DND-41 (cell line): ENCODE results near the gene ERC2.

Experiments
- ATAC-seq: fragments of 200-7000 bp; cut with Tn5 transposase; 3 replicates; pipeline ENCODE4 v1.9.1; 2021; ENCODE audit warnings: low read depth; ENCODE audit not compliant: insufficient read depth
- DNase-seq: peaks from one replicate; pipeline ENCODE4 v3.0.0-alpha.2; 2020
- H2AFZ ChIP-seq: 2 replicates; pipeline ENCODE4 v1.6.0; 2012; ENCODE audit warnings: low read depth, low read length
- H3K27ac ChIP-seq: 2 replicates; pipeline ENCODE4 v1.5.1; 2012; ENCODE audit warnings: low read length, inconsistent platforms
- H3K27me3 ChIP-seq: fragments of 200-600 bp; sonication (generic); 2 replicates; pipeline ENCODE4 v1.6.0; 2012; ENCODE audit warnings: low read length, mild to moderate bottlenecking, inconsistent platforms; ENCODE audit not compliant: insufficient read depth, poor library complexity
- H3K36me3 ChIP-seq: 2 replicates; pipeline ENCODE4 v1.5.1; 2012; ENCODE audit warnings: low read length, inconsistent platforms; ENCODE audit not compliant: insufficient read depth
- H3K4me1 ChIP-seq: 2 replicates; pipeline ENCODE4 v1.5.1; 2012; ENCODE audit warnings: mild to moderate bottlenecking, low read length; ENCODE audit not compliant: insufficient read depth
- H3K4me2 ChIP-seq: 2 replicates; pipeline ENCODE4 v1.6.0; 2012; ENCODE audit warnings: mild to moderate bottlenecking, moderate library complexity, low read length, inconsistent platforms; ENCODE audit not compliant: insufficient read depth
- H3K4me3 ChIP-seq, 2 experiments: fragments of 200-600 bp in 1 of 2; shearing (Covaris generic) in 1 of 2; 2 replicates each; pipeline ENCODE4 v1.5.1; 2012 to 2016; ENCODE audit warnings: inconsistent platforms in 2 of 2, low read length in 2 of 2, mild to moderate bottlenecking in 2 of 2, low read depth in 1 of 2, moderate library complexity in 1 of 2
- H3K79me2 ChIP-seq: 2 replicates; pipeline ENCODE4 v1.6.0; 2012; ENCODE audit warnings: low read length, inconsistent platforms; ENCODE audit not compliant: insufficient read depth
- H3K9ac ChIP-seq: 2 replicates; pipeline ENCODE4 v1.6.0; 2012; ENCODE audit warnings: low read depth, mild to moderate bottlenecking, inconsistent platforms, low read length, moderate library complexity
- H3K9me3 ChIP-seq: 2 replicates; pipeline ENCODE4 v1.5.1; 2012; ENCODE audit warnings: low read length, moderate library complexity, mild to moderate bottlenecking, inconsistent platforms; ENCODE audit not compliant: insufficient read depth, severe bottlenecking
- H4K20me1 ChIP-seq: 2 replicates; pipeline ENCODE4 v1.6.0; 2012; ENCODE audit warnings: low read length; ENCODE audit not compliant: insufficient read depth
- EZH2 ChIP-seq: IDR thresholded peaks from 3 replicates; pipeline ENCODE4 v1.6.1; 2012; ENCODE audit warnings: borderline replicate concordance, low read depth, mild to moderate bottlenecking, moderate library complexity, low read length, inconsistent platforms; ENCODE audit not compliant: severe bottlenecking
- TF ChIP-seq, protein P1 (sequence below): IDR thresholded peaks from 2 replicates; pipeline ENCODE4 v1.5.1; 2012; ENCODE audit warnings: borderline replicate concordance, low read length, moderate library complexity, mild to moderate bottlenecking; ENCODE audit not compliant: poor library complexity, severe bottlenecking; ENCODE audit errors: extremely low read depth

Gene ERC2

DNA sequence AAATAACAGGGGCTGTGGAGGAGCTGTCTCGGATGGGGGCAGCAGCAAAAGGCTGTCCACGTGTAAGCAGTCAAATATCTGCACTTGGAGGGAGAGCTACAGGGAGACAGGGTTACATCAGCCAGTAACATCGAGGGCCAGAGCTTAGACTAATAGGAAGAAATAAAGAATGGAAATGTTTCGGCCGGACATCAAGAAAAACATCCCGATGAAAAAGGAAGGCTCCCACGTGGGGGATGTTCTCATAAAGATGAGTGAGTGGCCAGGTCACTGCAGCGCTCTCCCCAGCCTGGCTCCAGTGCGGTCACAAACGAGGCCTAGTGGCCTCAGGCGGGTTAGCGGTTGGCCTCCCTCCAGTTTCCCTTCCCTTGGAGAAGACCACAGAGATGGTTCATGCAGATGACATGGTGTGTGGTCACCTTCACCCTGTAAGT, 925.1 kb downstream of the ERC2 start:
- no peak overlapping the region for H2AFZ ChIP-seq
- no peaks in the 10 kb centered on the region for H3K79me2 ChIP-seq
- no peaks in the 10 kb centered on the region for H4K20me1 ChIP-seq
- no peak overlapping the region for H3K9ac ChIP-seq
- no peaks in the 10 kb centered on the region for H3K4me1 ChIP-seq
- DNase-seq (no peak), ATAC-seq (no peak)
- H3K9me3 ChIP-seq = no peaks in the 10 kb centered on the region
- no peaks in the 10 kb centered on the region for H3K27me3 ChIP-seq
- H3K4me3 ChIP-seq = no peak overlapping the region
- TF ChIP-seq EZH2 = no peak
- TF ChIP-seq, protein P1, sequence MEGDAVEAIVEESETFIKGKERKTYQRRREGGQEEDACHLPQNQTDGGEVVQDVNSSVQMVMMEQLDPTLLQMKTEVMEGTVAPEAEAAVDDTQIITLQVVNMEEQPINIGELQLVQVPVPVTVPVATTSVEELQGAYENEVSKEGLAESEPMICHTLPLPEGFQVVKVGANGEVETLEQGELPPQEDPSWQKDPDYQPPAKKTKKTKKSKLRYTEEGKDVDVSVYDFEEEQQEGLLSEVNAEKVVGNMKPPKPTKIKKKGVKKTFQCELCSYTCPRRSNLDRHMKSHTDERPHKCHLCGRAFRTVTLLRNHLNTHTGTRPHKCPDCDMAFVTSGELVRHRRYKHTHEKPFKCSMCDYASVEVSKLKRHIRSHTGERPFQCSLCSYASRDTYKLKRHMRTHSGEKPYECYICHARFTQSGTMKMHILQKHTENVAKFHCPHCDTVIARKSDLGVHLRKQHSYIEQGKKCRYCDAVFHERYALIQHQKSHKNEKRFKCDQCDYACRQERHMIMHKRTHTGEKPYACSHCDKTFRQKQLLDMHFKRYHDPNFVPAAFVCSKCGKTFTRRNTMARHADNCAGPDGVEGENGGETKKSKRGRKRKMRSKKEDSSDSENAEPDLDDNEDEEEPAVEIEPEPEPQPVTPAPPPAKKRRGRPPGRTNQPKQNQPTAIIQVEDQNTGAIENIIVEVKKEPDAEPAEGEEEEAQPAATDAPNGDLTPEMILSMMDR = no peak
- H3K27ac ChIP-seq = no peak overlapping the region
- H3K36me3 ChIP-seq = no peaks in the 10 kb centered on the region
- no peak overlapping the region for H3K4me2 ChIP-seq

DNA sequence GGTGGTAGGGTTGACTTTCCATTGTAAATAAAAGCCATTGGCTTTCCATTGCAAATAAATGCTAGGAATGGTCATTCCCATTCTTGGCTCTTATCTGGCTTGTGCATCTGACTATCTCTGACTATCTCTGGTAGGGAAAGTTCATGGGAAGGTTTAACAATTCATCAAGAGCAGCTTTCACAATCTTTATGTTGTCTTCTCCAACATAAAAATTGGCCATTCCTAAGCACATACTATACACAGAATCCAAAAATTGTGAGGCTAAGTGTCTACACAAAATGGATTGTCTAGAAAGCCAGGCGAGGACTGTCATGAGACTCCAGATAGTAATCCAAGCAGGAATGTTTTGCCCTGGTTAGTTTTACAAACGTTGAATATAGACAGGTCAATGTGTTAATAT, 926.8 kb downstream of the ERC2 start:
- Histone ChIP-seq H3K9ac (no peak overlapping the region), H3K9me3 (no peaks in the 10 kb centered on the region), H3K27me3 (no peaks in the 10 kb centered on the region), H3K4me3 (no peak overlapping the region), H4K20me1 (no peaks in the 10 kb centered on the region), H3K4me1 (no peaks in the 10 kb centered on the region), H3K36me3 (no peaks in the 10 kb centered on the region), H3K27ac (no peak overlapping the region), H3K79me2 (no peaks in the 10 kb centered on the region), H2AFZ (no peak overlapping the region), H3K4me2 (no peak overlapping the region)
- TF ChIP-seq, protein P1 = no peak
- TF ChIP-seq EZH2 = no peak
- DNase-seq (no peak), ATAC-seq (no peak)

DNA sequence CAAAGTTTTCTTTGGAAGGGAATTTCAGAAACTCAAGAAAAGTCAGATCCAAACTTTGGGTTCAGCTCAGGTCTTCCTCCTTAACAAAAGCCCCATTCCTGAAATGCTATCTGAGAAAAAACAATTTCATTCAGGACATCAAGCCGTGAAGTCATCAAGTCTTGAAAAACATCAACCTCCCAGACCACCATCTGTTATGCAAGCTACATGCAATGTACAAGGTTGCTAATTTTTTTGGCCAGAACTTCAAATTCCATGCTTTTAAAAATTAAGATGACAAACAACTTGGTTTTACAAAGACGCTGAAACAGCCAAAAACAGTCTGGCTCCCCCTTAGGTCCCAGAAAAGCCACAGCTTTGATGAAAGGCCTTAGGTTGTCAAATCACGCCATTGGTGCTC, 927.3 kb downstream of the ERC2 start:
- no peak for DNase-seq
- no peak overlapping the region for H3K4me3 ChIP-seq
- no peaks in the 10 kb centered on the region for H3K36me3 ChIP-seq
- H3K79me2 ChIP-seq = no peaks in the 10 kb centered on the region
- H4K20me1 ChIP-seq = no peaks in the 10 kb centered on the region
- no peak overlapping the region for H2AFZ ChIP-seq
- TF ChIP-seq, protein P1 = no peak
- TF ChIP-seq EZH2 = no peak
- no peak overlapping the region for H3K27ac ChIP-seq
- no peaks in the 10 kb centered on the region for H3K9me3 ChIP-seq
- no peak overlapping the region for H3K4me2 ChIP-seq
- no peaks in the 10 kb centered on the region for H3K4me1 ChIP-seq
- no peak overlapping the region for H3K9ac ChIP-seq
- ATAC-seq = no peak
- H3K27me3 ChIP-seq = no peaks in the 10 kb centered on the region

DNA sequence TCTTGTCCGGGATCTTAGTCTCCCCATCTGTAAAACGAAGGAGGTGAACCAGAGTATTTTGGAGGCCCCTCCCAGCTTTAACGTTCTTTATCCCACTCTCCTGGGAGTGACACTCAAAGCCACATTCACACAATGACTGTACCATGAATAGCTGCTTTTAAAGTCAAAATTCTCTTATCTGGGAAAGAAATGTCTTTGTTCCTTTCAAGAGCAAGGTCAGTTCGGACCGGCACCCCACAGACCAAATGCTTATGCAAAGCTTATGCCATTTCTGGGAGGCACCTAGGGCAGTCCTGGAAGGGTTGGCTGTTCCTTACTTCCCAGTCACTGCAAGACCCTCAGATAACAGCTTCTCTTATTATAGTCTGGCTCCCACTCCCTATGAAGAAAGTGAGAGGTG, 927.7 kb downstream of the ERC2 start:
- Histone ChIP-seq H3K79me2 (no peaks in the 10 kb centered on the region), H3K27me3 (no peaks in the 10 kb centered on the region), H3K4me3 (no peak overlapping the region), H3K9ac (no peak overlapping the region), H3K4me2 (no peak overlapping the region), H4K20me1 (no peaks in the 10 kb centered on the region), H3K36me3 (no peaks in the 10 kb centered on the region), H3K27ac (no peak overlapping the region), H3K4me1 (no peaks in the 10 kb centered on the region), H2AFZ (no peak overlapping the region), H3K9me3 (no peaks in the 10 kb centered on the region)
- TF ChIP-seq EZH2 = no peak
- TF ChIP-seq, protein P1 = no peak
- DNase-seq (no peak), ATAC-seq (no peak)
